MM.1S (cell line): ENCODE data around the gene SSNA1.

ENCODE experiments used
- DNase-seq: peaks from one replicate; pipeline ENCODE4 v3.0.0-alpha.2; 2015
- H2AFZ ChIP-seq: fragments of 300-600 bp; sonication (generic); 2 replicates; pipeline ENCODE4 v1.6.0; 2016; ENCODE audit warnings: antibody characterized with exemption, low read length
- H3F3A ChIP-seq: fragments of 300-600 bp; sonication (generic); 2 replicates; pipeline ENCODE4 v1.6.1; 2016; ENCODE audit warnings: mild to moderate bottlenecking, antibody characterized with exemption, low read length, moderate library complexity, mixed read lengths; ENCODE audit not compliant: insufficient read depth
- H3K27ac ChIP-seq: fragments of 300-600 bp; sonication (generic); 2 replicates; pipeline ENCODE4 v1.5.1; 2016; ENCODE audit warnings: mild to moderate bottlenecking, low read length
- H3K27me3 ChIP-seq: fragments of 300-600 bp; sonication (generic); replicated peaks from 2 replicates; pipeline ENCODE4 v1.6.0; 2016; ENCODE audit warnings: low read length; ENCODE audit not compliant: insufficient read depth
- H3K36me3 ChIP-seq: fragments of 300-600 bp; sonication (generic); replicated peaks from 2 replicates; pipeline ENCODE4 v1.6.1; 2016; ENCODE audit warnings: mild to moderate bottlenecking, low read length, mixed read lengths; ENCODE audit not compliant: insufficient read depth
- H3K4me1 ChIP-seq: fragments of 300-600 bp; sonication (generic); 2 replicates; pipeline ENCODE4 v1.6.1; 2016; ENCODE audit warnings: low read length, mixed read lengths
- H3K4me2 ChIP-seq: fragments of 300-600 bp; sonication (generic); 2 replicates; pipeline ENCODE4 v1.6.0; 2016; ENCODE audit warnings: low read depth, low read length
- H3K4me3 ChIP-seq: fragments of 300-600 bp; sonication (generic); 2 replicates; pipeline ENCODE4 v1.5.1; 2016; ENCODE audit warnings: low read length, mixed read lengths
- H3K79me2 ChIP-seq: fragments of 300-600 bp; sonication (generic); 2 replicates; pipeline ENCODE4 v1.6.1; 2016; ENCODE audit warnings: mixed run types, low read length, mixed read lengths
- H3K9ac ChIP-seq: fragments of 300-600 bp; sonication (generic); 2 replicates; pipeline ENCODE4 v1.6.1; 2016; ENCODE audit warnings: low read length, mixed read lengths
- H3K9me2 ChIP-seq: fragments of 300-600 bp; sonication (generic); replicated peaks from 2 replicates; pipeline ENCODE4 v1.6.1; 2016; ENCODE audit warnings: mild to moderate bottlenecking, low read length, mixed read lengths; ENCODE audit not compliant: insufficient read depth
- H3K9me3 ChIP-seq: fragments of 300-600 bp; sonication (generic); replicated peaks from 2 replicates; pipeline ENCODE4 v1.6.1; 2016; ENCODE audit warnings: mild to moderate bottlenecking, low read length, mixed read lengths; ENCODE audit not compliant: insufficient read depth
- H4K20me1 ChIP-seq: fragments of 300-600 bp; sonication (generic); 2 replicates; pipeline ENCODE4 v1.6.1; 2016; ENCODE audit warnings: mild to moderate bottlenecking, low read length, moderate library complexity, mixed read lengths; ENCODE audit not compliant: insufficient read depth
- EZH2 ChIP-seq: fragments of 300-600 bp; sonication (generic); optimal IDR thresholded peaks from 2 replicates; pipeline ENCODE3; 2017; ENCODE audit warnings: low read depth, mild to moderate bottlenecking, antibody characterized with exemption, low read length, mixed read lengths
- EZH2phosphoT487 ChIP-seq: fragments of 300-600 bp; sonication (generic); IDR thresholded peaks from 2 replicates; pipeline ENCODE4 v1.6.1; 2018; ENCODE audit warnings: antibody characterized with exemption, low read length
- TF ChIP-seq, protein P1 (sequence below): fragments of 300-600 bp; sonication (generic); IDR thresholded peaks from 2 replicates; pipeline ENCODE4 v1.5.1; 2016; ENCODE audit warnings: antibody characterized with exemption, low read length, mixed read lengths

The SSNA1 gene

DNA sequence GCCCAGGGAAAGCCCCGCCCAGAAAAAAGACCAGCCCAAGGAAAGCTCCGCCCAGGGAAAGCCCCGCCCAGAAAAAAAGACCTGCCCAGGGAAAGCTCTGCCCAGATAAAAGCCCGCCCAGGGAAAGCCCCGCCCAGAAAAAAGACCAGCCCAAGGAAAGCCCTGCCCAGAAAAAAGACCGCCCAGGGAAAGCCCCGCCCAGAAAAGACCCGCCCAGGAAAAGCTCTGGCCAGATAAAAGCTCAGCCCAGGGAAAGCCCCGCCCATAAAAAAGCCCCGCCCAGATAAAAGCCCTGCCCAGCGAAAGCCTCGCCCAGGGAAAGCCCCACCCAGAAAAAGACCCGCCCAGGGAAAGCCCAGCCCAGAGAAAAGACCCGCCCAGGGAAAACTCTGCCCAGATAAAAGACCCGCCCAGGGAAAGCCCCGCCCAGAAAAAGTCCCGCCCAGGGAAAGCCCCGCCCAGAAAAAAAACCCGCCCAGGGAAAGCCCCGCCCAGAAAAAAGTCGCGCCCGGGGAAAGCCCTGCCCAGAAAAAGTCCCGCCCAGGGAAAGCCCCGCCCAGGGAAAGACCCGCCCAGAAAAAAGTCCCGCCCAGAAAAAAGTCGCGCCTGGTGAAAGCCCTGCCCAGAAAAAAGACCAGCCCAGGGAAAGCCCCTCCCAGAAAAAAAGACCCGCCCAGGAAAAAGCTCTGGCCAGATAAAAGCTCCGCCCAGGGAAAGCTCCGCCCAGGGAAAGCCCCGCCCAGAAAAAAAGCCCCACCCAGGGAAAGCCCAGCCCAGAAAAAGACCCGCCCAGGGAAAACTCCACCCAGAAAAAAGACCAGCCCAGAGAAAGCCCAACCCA is 37.6 kb upstream of the SSNA1 start:
- Histone ChIP-seq H3K27me3 (peaks cover 24% of the 10 kb centered on the region), H3K4me2 (peak overlapping the region; percentile 52; the same call in 1 of the 2 replicates), H3K27ac (no peak overlapping the region), H3F3A (peaks cover 13% of the 10 kb centered on the region; the same call in 1 of the 2 replicates), H3K9me2 (no peaks in the 10 kb centered on the region), H3K36me3 (no peaks in the 10 kb centered on the region), H3K79me2 (no peaks in the 10 kb centered on the region), H3K4me1 (no peaks in the 10 kb centered on the region), H3K9me3 (no peaks in the 10 kb centered on the region), H3K4me3 (no peak overlapping the region), H3K9ac (no peak overlapping the region), H4K20me1 (no peaks in the 10 kb centered on the region), H2AFZ (no peak overlapping the region)
- TF ChIP-seq EZH2 (no peak), EZH2phosphoT487 (no peak)
- TF ChIP-seq, protein P1, sequence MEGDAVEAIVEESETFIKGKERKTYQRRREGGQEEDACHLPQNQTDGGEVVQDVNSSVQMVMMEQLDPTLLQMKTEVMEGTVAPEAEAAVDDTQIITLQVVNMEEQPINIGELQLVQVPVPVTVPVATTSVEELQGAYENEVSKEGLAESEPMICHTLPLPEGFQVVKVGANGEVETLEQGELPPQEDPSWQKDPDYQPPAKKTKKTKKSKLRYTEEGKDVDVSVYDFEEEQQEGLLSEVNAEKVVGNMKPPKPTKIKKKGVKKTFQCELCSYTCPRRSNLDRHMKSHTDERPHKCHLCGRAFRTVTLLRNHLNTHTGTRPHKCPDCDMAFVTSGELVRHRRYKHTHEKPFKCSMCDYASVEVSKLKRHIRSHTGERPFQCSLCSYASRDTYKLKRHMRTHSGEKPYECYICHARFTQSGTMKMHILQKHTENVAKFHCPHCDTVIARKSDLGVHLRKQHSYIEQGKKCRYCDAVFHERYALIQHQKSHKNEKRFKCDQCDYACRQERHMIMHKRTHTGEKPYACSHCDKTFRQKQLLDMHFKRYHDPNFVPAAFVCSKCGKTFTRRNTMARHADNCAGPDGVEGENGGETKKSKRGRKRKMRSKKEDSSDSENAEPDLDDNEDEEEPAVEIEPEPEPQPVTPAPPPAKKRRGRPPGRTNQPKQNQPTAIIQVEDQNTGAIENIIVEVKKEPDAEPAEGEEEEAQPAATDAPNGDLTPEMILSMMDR = no peak
- DNase-seq = peak; percentile 90

DNA sequence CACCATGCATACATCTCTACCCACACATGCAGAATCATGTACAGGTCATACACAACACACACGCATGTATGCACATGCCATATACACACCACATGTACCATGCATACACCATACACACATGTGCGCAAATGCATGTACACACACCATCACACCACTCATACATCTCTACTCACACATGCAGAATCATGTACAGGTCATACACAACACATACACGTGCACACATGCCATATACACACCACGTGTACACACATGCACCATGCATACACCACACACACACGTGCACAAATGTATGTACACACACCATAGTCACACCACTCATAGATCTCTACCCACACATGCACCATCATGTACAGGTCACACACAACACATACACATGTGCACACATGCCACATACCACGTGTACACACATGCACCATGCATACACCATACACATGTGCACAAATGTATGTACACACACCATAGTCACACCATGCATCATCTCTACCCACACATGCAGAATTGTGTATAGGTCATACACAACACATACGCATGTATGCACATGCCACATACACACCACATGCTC is 35.6 kb upstream of the SSNA1 start:
- Histone ChIP-seq H3K4me3 (no peak overlapping the region), H3K9ac (no peak overlapping the region), H3K4me2 (no peak overlapping the region), H3K4me1 (peaks cover 8% of the 10 kb centered on the region), H3K36me3 (no peaks in the 10 kb centered on the region), H3K27me3 (peaks cover 16% of the 10 kb centered on the region), H4K20me1 (no peaks in the 10 kb centered on the region), H2AFZ (no peak overlapping the region), H3K9me2 (no peaks in the 10 kb centered on the region), H3K27ac (no peak overlapping the region), H3K9me3 (no peaks in the 10 kb centered on the region), H3F3A (peaks cover 13% of the 10 kb centered on the region; the same call in 1 of the 2 replicates), H3K79me2 (no peaks in the 10 kb centered on the region)
- DNase-seq = peak; percentile 5
- no peak for TF ChIP-seq EZH2
- TF ChIP-seq, protein P1 = no peak
- no peak for TF ChIP-seq EZH2phosphoT487

DNA sequence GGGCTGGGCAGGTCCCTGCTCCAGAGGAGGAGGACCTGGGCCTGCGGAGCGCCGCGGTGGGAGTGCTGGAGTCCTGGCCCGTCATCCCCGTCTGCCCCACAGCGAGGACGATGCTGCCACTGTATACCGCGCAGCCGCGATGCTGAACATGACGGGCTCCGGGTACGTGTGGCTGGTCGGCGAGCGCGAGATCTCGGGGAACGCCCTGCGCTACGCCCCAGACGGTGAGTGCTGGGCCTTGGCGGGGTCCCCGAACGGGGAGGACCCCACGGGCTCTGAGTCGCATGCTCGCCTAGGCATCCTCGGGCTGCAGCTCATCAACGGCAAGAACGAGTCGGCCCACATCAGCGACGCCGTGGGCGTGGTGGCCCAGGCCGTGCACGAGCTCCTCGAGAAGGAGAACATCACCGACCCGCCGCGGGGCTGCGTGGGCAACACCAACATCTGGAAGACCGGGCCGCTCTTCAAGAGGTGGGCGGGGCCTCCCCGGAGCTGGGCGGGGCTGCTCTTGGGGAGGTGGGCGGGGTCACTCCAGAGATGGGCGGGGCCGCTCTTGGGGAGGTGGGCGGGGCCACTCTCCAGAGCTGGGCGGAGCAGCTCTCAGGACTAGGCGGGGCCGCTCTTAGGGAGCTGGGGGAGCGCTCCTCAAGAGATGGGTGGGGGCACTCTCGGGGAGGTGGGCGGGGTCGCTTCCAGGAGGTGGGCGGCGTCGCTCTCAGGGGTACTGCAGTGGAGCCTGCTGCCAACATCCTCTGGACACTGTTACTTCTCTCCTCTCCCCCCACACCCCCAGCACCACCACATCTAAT is 31.7 kb upstream of the SSNA1 start:
- peak overlapping the region; percentile 36; the same call in 1 of the 2 replicates for H3K4me3 ChIP-seq
- TF ChIP-seq EZH2phosphoT487 = no peak
- TF ChIP-seq, protein P1 = no peak
- no peak for TF ChIP-seq EZH2
- H3K4me2 ChIP-seq = peak overlapping the region; percentile 60; the same call in 1 of the 2 replicates
- H3K9me2 ChIP-seq = no peaks in the 10 kb centered on the region
- H4K20me1 ChIP-seq = no peaks in the 10 kb centered on the region
- no peak overlapping the region for H3K9ac ChIP-seq
- DNase-seq = peak; percentile 17
- H3F3A ChIP-seq = 0 out of 2 replicates have a peak, but pooled peaks cover 4% of the 10 kb centered on the region
- H3K4me1 ChIP-seq = peaks cover 23% of the 10 kb centered on the region
- no peaks in the 10 kb centered on the region for H3K79me2 ChIP-seq
- no peak overlapping the region for H3K27ac ChIP-seq
- H3K36me3 ChIP-seq = no peaks in the 10 kb centered on the region
- peaks cover 44% of the 10 kb centered on the region for H3K27me3 ChIP-seq
- no peaks in the 10 kb centered on the region for H3K9me3 ChIP-seq
- peak overlapping the region; percentile 48; the same call in 1 of the 2 replicates for H2AFZ ChIP-seq
